HL-60 (cell line): Measurements from ENCODE around the gene SLC2A9.
"Not testable (repeated sequence)": the region's sequence is repeated elsewhere in the genome, so short reads cannot be mapped to it uniquely, and the experiment has no call there.

ENCODE experiments used
- DNase-seq, 2 experiments: peaks; one replicate each; pipeline ENCODE4 v3.0.0-alpha.2; 2010 to 2020; ENCODE audit warnings: low read depth in 1 of 2, low spot score in 1 of 2
- H3K27ac ChIP-seq: fragments of 250-450 bp; sonication (Bioruptor Pico); replicated peaks from 2 replicates; pipeline ENCODE4 v1.5.1; 2020; ENCODE audit warnings: mild to moderate bottlenecking, moderate library complexity
- H3K27me3 ChIP-seq: fragments of 250-450 bp; sonication (Bioruptor Pico); 2 replicates; pipeline ENCODE4 v1.5.1; 2021; ENCODE audit warnings: mild to moderate bottlenecking, moderate library complexity; ENCODE audit not compliant: insufficient read depth, poor library complexity, severe bottlenecking
- H3K4me3 ChIP-seq: replicated peaks from 2 replicates; pipeline ENCODE4 v1.5.1; 2011; ENCODE audit warnings: mild to moderate bottlenecking, control low read depth, low read length; ENCODE audit not compliant: insufficient read depth
- GABPA ChIP-seq: IDR thresholded peaks from 2 replicates; pipeline ENCODE4 v1.6.1; 2012; ENCODE audit warnings: low read depth
- POLR2AphosphoS5 ChIP-seq: IDR thresholded peaks from 2 replicates; pipeline ENCODE4 v1.6.1; 2012; ENCODE audit warnings: low read depth
- SPI1 ChIP-seq: IDR thresholded peaks from 2 replicates; pipeline ENCODE4 v1.6.1; 2012; ENCODE audit warnings: low read depth, mild to moderate bottlenecking, borderline replicate concordance
- TF ChIP-seq, protein P1 (sequence below): IDR thresholded peaks from 2 replicates; pipeline ENCODE4 v1.6.1; 2012; ENCODE audit warnings: low read depth; ENCODE audit not compliant: insufficient replicate concordance
- TF ChIP-seq, protein P2 (sequence below): IDR thresholded peaks from one replicate; pipeline ENCODE4 v1.5.1; 2011; ENCODE audit warnings: low read length, control low read depth, inconsistent platforms; ENCODE audit not compliant: insufficient read depth

The SLC2A9 gene

DNA sequence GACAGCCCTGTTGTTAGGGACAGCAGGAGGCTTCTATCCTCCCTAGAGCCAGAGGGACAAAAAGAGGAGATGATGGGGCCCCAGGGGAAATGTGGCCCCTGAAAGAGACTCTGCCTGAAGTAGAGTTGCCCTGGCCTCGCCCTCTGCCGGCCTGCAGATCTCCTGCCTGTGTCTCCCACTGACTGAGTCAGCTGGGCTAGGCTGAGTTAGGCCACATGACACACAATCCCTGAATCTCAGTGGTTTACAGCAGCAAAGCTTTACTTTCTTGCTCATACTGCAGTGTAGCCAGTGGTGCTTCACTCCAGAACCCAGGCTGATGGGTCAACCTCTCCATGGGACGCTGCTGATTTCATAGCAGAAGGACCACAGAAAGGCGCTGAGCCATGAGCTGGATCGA is 216.4 kb downstream of the SLC2A9 start:
- H3K27ac ChIP-seq = no peak overlapping the region
- no peaks in the 10 kb centered on the region for H3K27me3 ChIP-seq
- DNase-seq = no peak
- H3K4me3 ChIP-seq = no peak overlapping the region
- no peak for TF ChIP-seq SPI1
- no peak for TF ChIP-seq POLR2AphosphoS5
- TF ChIP-seq, protein P1, sequence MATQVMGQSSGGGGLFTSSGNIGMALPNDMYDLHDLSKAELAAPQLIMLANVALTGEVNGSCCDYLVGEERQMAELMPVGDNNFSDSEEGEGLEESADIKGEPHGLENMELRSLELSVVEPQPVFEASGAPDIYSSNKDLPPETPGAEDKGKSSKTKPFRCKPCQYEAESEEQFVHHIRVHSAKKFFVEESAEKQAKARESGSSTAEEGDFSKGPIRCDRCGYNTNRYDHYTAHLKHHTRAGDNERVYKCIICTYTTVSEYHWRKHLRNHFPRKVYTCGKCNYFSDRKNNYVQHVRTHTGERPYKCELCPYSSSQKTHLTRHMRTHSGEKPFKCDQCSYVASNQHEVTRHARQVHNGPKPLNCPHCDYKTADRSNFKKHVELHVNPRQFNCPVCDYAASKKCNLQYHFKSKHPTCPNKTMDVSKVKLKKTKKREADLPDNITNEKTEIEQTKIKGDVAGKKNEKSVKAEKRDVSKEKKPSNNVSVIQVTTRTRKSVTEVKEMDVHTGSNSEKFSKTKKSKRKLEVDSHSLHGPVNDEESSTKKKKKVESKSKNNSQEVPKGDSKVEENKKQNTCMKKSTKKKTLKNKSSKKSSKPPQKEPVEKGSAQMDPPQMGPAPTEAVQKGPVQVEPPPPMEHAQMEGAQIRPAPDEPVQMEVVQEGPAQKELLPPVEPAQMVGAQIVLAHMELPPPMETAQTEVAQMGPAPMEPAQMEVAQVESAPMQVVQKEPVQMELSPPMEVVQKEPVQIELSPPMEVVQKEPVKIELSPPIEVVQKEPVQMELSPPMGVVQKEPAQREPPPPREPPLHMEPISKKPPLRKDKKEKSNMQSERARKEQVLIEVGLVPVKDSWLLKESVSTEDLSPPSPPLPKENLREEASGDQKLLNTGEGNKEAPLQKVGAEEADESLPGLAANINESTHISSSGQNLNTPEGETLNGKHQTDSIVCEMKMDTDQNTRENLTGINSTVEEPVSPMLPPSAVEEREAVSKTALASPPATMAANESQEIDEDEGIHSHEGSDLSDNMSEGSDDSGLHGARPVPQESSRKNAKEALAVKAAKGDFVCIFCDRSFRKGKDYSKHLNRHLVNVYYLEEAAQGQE = no peak
- TF ChIP-seq, protein P2, sequence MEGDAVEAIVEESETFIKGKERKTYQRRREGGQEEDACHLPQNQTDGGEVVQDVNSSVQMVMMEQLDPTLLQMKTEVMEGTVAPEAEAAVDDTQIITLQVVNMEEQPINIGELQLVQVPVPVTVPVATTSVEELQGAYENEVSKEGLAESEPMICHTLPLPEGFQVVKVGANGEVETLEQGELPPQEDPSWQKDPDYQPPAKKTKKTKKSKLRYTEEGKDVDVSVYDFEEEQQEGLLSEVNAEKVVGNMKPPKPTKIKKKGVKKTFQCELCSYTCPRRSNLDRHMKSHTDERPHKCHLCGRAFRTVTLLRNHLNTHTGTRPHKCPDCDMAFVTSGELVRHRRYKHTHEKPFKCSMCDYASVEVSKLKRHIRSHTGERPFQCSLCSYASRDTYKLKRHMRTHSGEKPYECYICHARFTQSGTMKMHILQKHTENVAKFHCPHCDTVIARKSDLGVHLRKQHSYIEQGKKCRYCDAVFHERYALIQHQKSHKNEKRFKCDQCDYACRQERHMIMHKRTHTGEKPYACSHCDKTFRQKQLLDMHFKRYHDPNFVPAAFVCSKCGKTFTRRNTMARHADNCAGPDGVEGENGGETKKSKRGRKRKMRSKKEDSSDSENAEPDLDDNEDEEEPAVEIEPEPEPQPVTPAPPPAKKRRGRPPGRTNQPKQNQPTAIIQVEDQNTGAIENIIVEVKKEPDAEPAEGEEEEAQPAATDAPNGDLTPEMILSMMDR = no peak
- TF ChIP-seq GABPA = no peak

DNA sequence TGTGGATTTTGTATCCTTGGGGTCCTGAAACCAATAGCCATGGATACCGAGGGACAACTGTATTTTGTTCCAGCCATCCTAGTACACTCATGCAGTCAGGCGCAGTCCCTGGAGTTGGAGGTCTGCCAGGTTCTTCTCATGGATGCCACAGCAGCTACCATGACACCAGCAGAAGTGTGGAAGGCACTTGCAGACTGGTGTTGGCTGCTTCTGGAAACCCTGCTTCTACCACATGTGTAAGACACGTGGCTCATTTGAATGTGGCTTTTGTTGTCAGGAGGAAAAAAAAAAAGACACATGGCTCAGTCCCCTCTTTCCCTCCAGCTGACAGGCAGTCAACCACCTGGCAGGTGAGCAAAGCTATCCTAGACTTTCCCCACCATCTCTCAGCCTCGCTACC is 220.4 kb downstream of the SLC2A9 start:
- H3K4me3 ChIP-seq = no peak overlapping the region
- DNase-seq = no peak
- TF ChIP-seq, protein P2 = no peak
- TF ChIP-seq GABPA = no peak
- TF ChIP-seq POLR2AphosphoS5 = no peak
- no peak for TF ChIP-seq SPI1
- TF ChIP-seq, protein P1 = no peak
- H3K27me3 ChIP-seq = no peaks in the 10 kb centered on the region
- H3K27ac ChIP-seq = no peak overlapping the region

DNA sequence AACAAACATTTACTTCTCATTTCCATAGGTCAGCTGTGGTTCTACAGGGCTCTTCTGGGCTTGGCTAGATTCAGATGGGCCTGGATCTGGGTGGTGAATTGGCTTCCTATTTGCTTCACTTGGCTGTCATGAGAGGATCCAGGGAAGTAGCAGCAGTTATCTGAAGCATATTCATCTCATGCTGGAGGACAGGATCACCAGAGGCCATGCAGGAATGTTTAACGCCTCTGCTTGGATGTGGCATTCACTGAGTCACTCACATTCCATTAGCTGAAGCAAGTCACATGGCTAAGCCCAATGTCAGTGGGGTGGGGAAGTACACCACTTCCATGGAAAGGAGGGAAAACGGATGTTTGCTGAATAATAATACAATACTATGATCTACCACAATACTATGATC is 224.7 kb downstream of the SLC2A9 start:
- H3K4me3 ChIP-seq, DNase-seq, H3K27ac ChIP-seq, H3K27me3 ChIP-seq: not testable (repeated sequence)

DNA sequence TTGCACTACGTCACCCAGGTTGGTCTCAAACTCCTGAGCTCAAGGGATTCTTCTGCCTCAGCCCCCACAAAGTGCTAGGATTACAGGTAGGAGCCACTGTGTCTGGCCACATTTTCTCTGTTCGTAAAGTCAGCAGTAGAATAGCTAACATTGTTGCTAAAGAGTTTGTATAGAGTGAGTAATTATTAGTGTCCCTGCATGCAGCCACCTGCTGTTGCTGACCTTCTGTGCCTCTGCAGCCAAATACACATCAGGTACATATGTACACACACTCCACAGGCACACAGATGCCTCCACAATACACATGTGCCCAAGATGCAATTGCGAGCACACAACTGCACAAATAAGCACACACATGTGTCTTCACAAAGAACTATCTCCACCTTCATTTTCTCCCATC is 228.9 kb downstream of the SLC2A9 start:
- TF ChIP-seq SPI1 = no peak
- TF ChIP-seq, protein P2 = no peak
- no peak for TF ChIP-seq POLR2AphosphoS5
- TF ChIP-seq, protein P1 = no peak
- H3K4me3 ChIP-seq = no peak overlapping the region
- no peak for DNase-seq
- no peak overlapping the region for H3K27ac ChIP-seq
- no peaks in the 10 kb centered on the region for H3K27me3 ChIP-seq

DNA sequence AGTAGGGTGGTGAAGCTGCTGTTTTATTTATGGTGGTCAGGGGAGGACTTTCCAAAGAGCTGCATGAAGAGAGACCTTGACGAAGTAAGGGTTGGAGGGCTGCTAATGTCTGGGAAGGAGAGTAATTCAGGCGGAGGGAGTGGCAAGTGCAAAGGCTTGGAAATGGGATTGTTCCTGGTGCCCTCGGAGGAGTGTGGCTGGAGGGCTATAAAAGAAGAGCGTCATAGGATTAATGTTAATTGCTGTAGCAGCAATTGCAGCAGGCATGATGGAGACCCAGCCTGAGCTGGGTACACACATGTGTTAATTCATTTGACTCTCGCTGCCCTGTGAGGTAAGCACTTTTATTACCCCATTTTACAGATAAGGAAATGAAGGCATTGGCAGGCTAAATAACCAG is 235.4 kb downstream of the SLC2A9 start:
- H3K4me3 ChIP-seq, DNase-seq, H3K27me3 ChIP-seq, H3K27ac ChIP-seq: not testable (repeated sequence)
